Stimulated activated CD4-positive, alpha-beta T cell treated with anti-CD3 and anti-CD28 coated beads, TNF-alpha, amount 100 ng/mL, for 24 hours (primary cell): ENCODE measurements around the gene SMIM3.

Experiments used
- DNase-seq, 3 experiments: peaks; one replicate each; pipeline ENCODE4 v3.0.0-alpha.2; 2020; ENCODE audit warnings: low read depth in 3 of 3

Gene SMIM3

GRCh38 chr5:150765011-150765798 is 13.4 kb upstream of the SMIM3 start:
- no peak for DNase-seq

GRCh38 chr5:150765799-150766169 is 12.8 kb upstream of the SMIM3 start:
- no peak for DNase-seq

GRCh38 chr5:150766251-150766650 is 12.3 kb upstream of the SMIM3 start:
- no peak for DNase-seq

GRCh38 chr5:150771034-150771795 is 7.3 kb upstream of the SMIM3 start:
- DNase-seq, result no peak

- DNase-seq, result no peak
These were observed 4.4 kb upstream of the SMIM3 start for GRCh38 chr5:150774145-150774544.

- DNase-seq, result no peak
These were observed 872 bp upstream of the SMIM3 start for GRCh38 chr5:150777685-150778084.

GRCh38 chr5:150778088-150778516 is 455 bp upstream of the SMIM3 start:
- DNase-seq, result no peak

- no peak for DNase-seq
These were observed 1.0 kb downstream of the SMIM3 start for GRCh38 chr5:150779397-150780186.

- peak in 1 of 3 experiments; percentile 22 for DNase-seq
These were observed 1.7 kb downstream of the SMIM3 start for GRCh38 chr5:150780187-150780692.

GRCh38 chr5:150780816-150781221 is 2.3 kb downstream of the SMIM3 start:
- DNase-seq, result no peak

- DNase-seq, result no peak
These were observed 3.4 kb downstream of the SMIM3 start for GRCh38 chr5:150781706-150782614.

- no peak for DNase-seq
These were observed 4.3 kb downstream of the SMIM3 start for GRCh38 chr5:150782850-150783249.

- DNase-seq, result peak; percentile 36 to 57 (median 48)
These were observed 4.9 kb downstream of the SMIM3 start for GRCh38 chr5:150783422-150783928.

GRCh38 chr5:150785950-150786349 is 7.4 kb downstream of the SMIM3 start:
- no peak for DNase-seq

- no peak for DNase-seq
These were observed 8.3 kb downstream of the SMIM3 start for GRCh38 chr5:150786876-150787275.

- DNase-seq, result no peak
These were observed 9.1 kb downstream of the SMIM3 start for GRCh38 chr5:150787656-150788055.

- DNase-seq, result no peak
These were observed 10.4 kb downstream of the SMIM3 start for GRCh38 chr5:150788977-150789376.

- no peak for DNase-seq
These were observed 10.9 kb downstream of the SMIM3 start for GRCh38 chr5:150789450-150789849.

- DNase-seq, result peak; percentile 54 to 65 (median 61)
These were observed 11.5 kb downstream of the SMIM3 start for GRCh38 chr5:150789943-150790611.

- no peak for DNase-seq
These were observed 13.0 kb downstream of the SMIM3 start for GRCh38 chr5:150791536-150791935.
